ENCODE results near the gene GNG11. TPM values are rescaled to one million over a fixed set of nuclear protein-coding genes. Genes with fewer than 3 reads are reported as not detected.

Gene GNG11
- total and polyA plus RNA-seq, 2 donors (not counting 1 experiment from before 2014, with no cell fraction given), result 27.2 to 46.1 TPM

DNA sequence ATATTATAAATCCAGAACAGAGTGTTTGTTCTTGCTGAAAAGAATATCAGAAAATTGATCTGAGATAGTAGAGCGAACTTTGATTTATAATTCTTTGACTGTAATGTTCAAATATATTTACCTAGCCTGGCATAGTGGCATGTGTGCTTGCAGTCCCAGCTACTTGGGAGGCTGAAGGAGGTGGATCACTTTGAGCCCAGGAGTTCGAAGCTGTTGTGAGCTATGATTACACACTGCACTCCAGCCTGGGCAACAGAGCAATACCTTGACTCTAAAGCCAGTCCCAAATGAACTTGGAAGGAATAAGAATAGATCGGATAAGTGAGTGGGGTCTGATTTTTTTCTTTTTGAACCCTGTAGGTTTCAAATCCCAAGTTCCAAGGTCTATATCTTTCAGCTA, 23.5 kb downstream of the GNG11 start:
- Histone ChIP-seq H3K4me2 (ENCODE audit: extremely low read depth, insufficient read depth, low read length) (no peak overlapping the region), H3K27ac (ENCODE audit: insufficient read depth, low read length) (no peak overlapping the region)
- DNase-seq (ENCODE audit: low read depth in 2 of 2), result no peak

DNA sequence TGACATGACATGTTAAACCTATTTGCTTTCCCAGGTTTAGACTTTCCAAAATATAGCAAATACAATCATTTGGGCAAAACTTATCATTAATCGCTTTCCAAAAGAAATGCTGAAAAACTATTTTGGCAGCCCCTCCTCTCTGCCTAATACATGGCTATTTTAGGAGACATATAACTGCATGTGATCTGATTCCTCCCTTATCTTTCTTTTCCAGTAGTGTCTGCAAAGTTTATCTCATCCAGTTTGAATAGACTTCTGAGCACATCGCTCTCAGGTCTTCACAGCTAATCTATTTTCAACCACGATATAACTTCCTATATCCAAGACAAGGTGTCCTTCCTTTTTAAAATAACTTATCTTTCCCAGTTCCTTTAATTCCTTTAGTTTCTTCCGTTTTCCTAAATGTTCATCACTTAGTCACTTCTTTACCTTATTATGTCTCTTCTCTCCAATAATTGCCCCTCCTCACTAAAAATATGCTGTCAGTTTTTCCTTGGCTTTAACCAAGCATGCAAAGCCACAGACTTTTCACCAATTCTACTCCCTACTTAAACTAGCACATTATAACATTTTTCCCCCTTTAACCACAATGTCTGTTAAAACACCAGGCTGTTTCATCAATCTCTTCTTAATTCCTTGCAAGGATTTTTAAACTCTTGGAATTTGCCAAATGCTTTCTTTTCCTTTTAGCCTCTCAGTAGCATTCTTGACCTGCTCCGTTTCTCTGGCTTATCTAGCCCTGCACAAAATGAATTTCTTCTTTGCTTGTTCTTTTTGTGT, 24.4 kb downstream of the GNG11 start:
- Histone ChIP-seq H3K4me1 (ENCODE audit: control insufficient read depth, extremely low read depth, insufficient read depth, low read length) (peaks cover 12% of the 10 kb centered on the region), H4K20me1 (ENCODE audit: control insufficient read depth, extremely low read depth, insufficient read depth, low read length) (no peaks in the 10 kb centered on the region), H2AFZ (ENCODE audit: low read length) (no peak overlapping the region), H3K27ac (ENCODE audit: insufficient read depth, low read length) (no peak overlapping the region), H3K36me3 (ENCODE audit: control insufficient read depth, insufficient read depth, low read length) (no peaks in the 10 kb centered on the region), H3K4me3 (replicated peaks in 1 of 4; ENCODE audit: control extremely low read depth in 1 of 4, insufficient read depth in 1 of 4, low read depth in 3 of 4, low read length in 4 of 4) (no peak overlapping the region), H3K9ac (ENCODE audit: insufficient read depth, low read length) (no peak overlapping the region), H3K4me2 (ENCODE audit: extremely low read depth, insufficient read depth, low read length) (no peak overlapping the region), H3K9me3 (ENCODE audit: control insufficient read depth, insufficient read depth, low read depth, low read length) (no peaks in the 10 kb centered on the region), H3K27me3 (ENCODE audit: control insufficient read depth, insufficient read depth, low read length) (no peaks in the 10 kb centered on the region), H3K79me2 (ENCODE audit: control insufficient read depth, insufficient read depth, low read length) (no peaks in the 10 kb centered on the region)
- TF ChIP-seq, protein P1, sequence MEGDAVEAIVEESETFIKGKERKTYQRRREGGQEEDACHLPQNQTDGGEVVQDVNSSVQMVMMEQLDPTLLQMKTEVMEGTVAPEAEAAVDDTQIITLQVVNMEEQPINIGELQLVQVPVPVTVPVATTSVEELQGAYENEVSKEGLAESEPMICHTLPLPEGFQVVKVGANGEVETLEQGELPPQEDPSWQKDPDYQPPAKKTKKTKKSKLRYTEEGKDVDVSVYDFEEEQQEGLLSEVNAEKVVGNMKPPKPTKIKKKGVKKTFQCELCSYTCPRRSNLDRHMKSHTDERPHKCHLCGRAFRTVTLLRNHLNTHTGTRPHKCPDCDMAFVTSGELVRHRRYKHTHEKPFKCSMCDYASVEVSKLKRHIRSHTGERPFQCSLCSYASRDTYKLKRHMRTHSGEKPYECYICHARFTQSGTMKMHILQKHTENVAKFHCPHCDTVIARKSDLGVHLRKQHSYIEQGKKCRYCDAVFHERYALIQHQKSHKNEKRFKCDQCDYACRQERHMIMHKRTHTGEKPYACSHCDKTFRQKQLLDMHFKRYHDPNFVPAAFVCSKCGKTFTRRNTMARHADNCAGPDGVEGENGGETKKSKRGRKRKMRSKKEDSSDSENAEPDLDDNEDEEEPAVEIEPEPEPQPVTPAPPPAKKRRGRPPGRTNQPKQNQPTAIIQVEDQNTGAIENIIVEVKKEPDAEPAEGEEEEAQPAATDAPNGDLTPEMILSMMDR (conservative IDR thresholded peaks at IDR 0.05 in 1 of 2, IDR thresholded peaks at IDR 0.05 in 1 of 2; ENCODE audit: low read depth in 1 of 2, low read length in 2 of 2), result no peak
- DNase-seq (ENCODE audit: low read depth in 2 of 2), result peak in 1 of 2 donors; percentile 87

More for the DNA sequence above, 23.5 kb downstream of the GNG11 start:
- Histone ChIP-seq H3K4me3 (replicated peaks in 1 of 4; ENCODE audit: control extremely low read depth in 1 of 4, insufficient read depth in 1 of 4, low read depth in 3 of 4, low read length in 4 of 4) (no peak overlapping the region), H4K20me1 (ENCODE audit: control insufficient read depth, extremely low read depth, insufficient read depth, low read length) (no peaks in the 10 kb centered on the region), H3K79me2 (ENCODE audit: control insufficient read depth, insufficient read depth, low read length) (no peaks in the 10 kb centered on the region), H3K27me3 (ENCODE audit: control insufficient read depth, insufficient read depth, low read length) (no peaks in the 10 kb centered on the region), H3K36me3 (ENCODE audit: control insufficient read depth, insufficient read depth, low read length) (no peaks in the 10 kb centered on the region), H2AFZ (ENCODE audit: low read length) (no peak overlapping the region), H3K4me1 (ENCODE audit: control insufficient read depth, extremely low read depth, insufficient read depth, low read length) (peaks cover 12% of the 10 kb centered on the region), H3K9me3 (ENCODE audit: control insufficient read depth, insufficient read depth, low read depth, low read length) (no peaks in the 10 kb centered on the region), H3K9ac (ENCODE audit: insufficient read depth, low read length) (no peak overlapping the region)
- TF ChIP-seq, protein P1 (conservative IDR thresholded peaks at IDR 0.05 in 1 of 2, IDR thresholded peaks at IDR 0.05 in 1 of 2; ENCODE audit: low read depth in 1 of 2, low read length in 2 of 2), result no peak
- no peak for TF ChIP-seq EZH2 (IDR thresholded peaks at IDR 0.05; ENCODE audit: low read length, missing control alignments)

DNA sequence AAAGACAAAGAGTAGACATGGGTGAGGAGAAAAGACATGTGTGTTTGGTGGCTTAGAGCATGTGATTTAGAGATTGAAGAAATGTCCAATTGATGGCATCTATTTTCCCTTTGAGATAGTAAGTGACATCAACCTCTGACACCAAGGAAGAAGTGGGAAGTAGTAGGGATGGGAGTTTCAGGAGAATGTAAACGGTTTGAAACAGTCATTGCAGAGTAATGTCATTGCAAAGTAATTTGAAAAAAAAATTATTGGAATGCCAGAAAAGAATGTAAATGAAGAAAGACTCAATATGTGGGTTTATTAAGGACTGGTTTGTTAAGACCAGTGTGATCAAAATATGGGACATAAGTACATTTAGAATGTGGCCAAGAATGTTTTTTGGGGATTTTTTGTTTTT, 26.6 kb downstream of the GNG11 start:
- Histone ChIP-seq H3K36me3 (ENCODE audit: control insufficient read depth, insufficient read depth, low read length) (no peaks in the 10 kb centered on the region), H3K4me1 (ENCODE audit: control insufficient read depth, extremely low read depth, insufficient read depth, low read length) (peaks cover 12% of the 10 kb centered on the region), H3K27ac (ENCODE audit: insufficient read depth, low read length) (peak overlapping the region; percentile 49), H3K27me3 (ENCODE audit: control insufficient read depth, insufficient read depth, low read length) (no peaks in the 10 kb centered on the region), H3K4me2 (ENCODE audit: extremely low read depth, insufficient read depth, low read length) (no peak overlapping the region), H2AFZ (ENCODE audit: low read length) (no peak overlapping the region), H3K79me2 (ENCODE audit: control insufficient read depth, insufficient read depth, low read length) (no peaks in the 10 kb centered on the region), H3K4me3 (replicated peaks in 1 of 4; ENCODE audit: control extremely low read depth in 1 of 4, insufficient read depth in 1 of 4, low read depth in 3 of 4, low read length in 4 of 4) (no peak overlapping the region), H3K9ac (ENCODE audit: insufficient read depth, low read length) (no peak overlapping the region), H4K20me1 (ENCODE audit: control insufficient read depth, extremely low read depth, insufficient read depth, low read length) (no peaks in the 10 kb centered on the region), H3K9me3 (ENCODE audit: control insufficient read depth, insufficient read depth, low read depth, low read length) (no peaks in the 10 kb centered on the region)
- peak; percentile 26 to 74 for DNase-seq (ENCODE audit: low read depth in 2 of 2)
- TF ChIP-seq EZH2 (IDR thresholded peaks at IDR 0.05; ENCODE audit: low read length, missing control alignments), result no peak
- TF ChIP-seq, protein P1 (conservative IDR thresholded peaks at IDR 0.05 in 1 of 2, IDR thresholded peaks at IDR 0.05 in 1 of 2; ENCODE audit: low read depth in 1 of 2, low read length in 2 of 2), result no peak
